HEK293 (cell line): ENCODE results near the gene DLG2.

Experiments
- CTCF ChIA-PET: fragments of 350-600 bp; formaldehyde crosslinking; extraction: SDS; loops from one replicate; lab custom pipeline; 2021; ENCODE audit warnings: antibody characterized with exemption; lab: Yijun Ruan, JAX
- POLR2A ChIA-PET: fragments of 300-600 bp; formaldehyde crosslinking; extraction: SDS; loops from one replicate; lab custom pipeline; 2020; ENCODE audit warnings: antibody characterized with exemption, inconsistent platforms; lab: Yijun Ruan, JAX
- H3K27ac ChIP-seq: fragments of 200-500 bp; sonication (Bioruptor generic); 2 replicates; pipeline ENCODE4 v1.5.1; 2014; ENCODE audit warnings: low read depth, low read length, control low read depth, inconsistent platforms; ENCODE audit errors: extremely low read depth
- H3K36me3 ChIP-seq, 2 experiments: fragments of 200-500 bp in 1 of 2; sonication (Bioruptor generic) in 1 of 2; 1 replicate in 1 of 2; 2 replicates in 1 of 2; pipeline ENCODE4 v1.5.1; 2014 to 2017; ENCODE audit warnings: inconsistent platforms in 2 of 2, low read length in 2 of 2; ENCODE audit not compliant: control insufficient read depth in 2 of 2, insufficient read depth in 1 of 2
- H3K4me1 ChIP-seq: fragments of 200-500 bp; sonication (Bioruptor generic); 2 replicates; pipeline ENCODE4 v1.5.1; 2014; ENCODE audit warnings: mild to moderate bottlenecking, low read length, inconsistent platforms; ENCODE audit not compliant: control insufficient read depth, insufficient read depth
- H3K4me3 ChIP-seq: 2 replicates; pipeline ENCODE4 v1.5.1; 2011; ENCODE audit warnings: low read depth, mild to moderate bottlenecking, control low read depth, low read length, moderate library complexity
- H3K9me3 ChIP-seq: fragments of 200-500 bp; sonication (Bioruptor generic); 2 replicates; pipeline ENCODE4 v1.5.1; 2014; ENCODE audit warnings: low read depth, low read length, inconsistent platforms; ENCODE audit not compliant: control insufficient read depth, insufficient read depth
- BCL6B ChIP-seq: fragments of 450-650 bp; formaldehyde crosslinking; IDR thresholded peaks from 2 replicates; pipeline ENCODE4 v1.5.1; 2017; ENCODE audit warnings: missing biosample characterization, missing genetic modification characterization
- GFI1B ChIP-seq: fragments of 450-650 bp; formaldehyde crosslinking; IDR thresholded peaks from 2 replicates; pipeline ENCODE4 v1.5.1; 2016; ENCODE audit warnings: missing biosample characterization, missing genetic modification characterization
- GLIS2 ChIP-seq: fragments of 450-650 bp; formaldehyde crosslinking; IDR thresholded peaks from 2 replicates; pipeline ENCODE4 v1.5.1; 2016; ENCODE audit warnings: missing biosample characterization, missing genetic modification characterization
- MYNN ChIP-seq: fragments of 450-650 bp; formaldehyde crosslinking; IDR thresholded peaks from 2 replicates; pipeline ENCODE4 v1.5.1; 2016; ENCODE audit warnings: missing biosample characterization, missing genetic modification characterization, borderline replicate concordance
- OSR2 ChIP-seq: fragments of 450-650 bp; formaldehyde crosslinking; IDR thresholded peaks from 2 replicates; pipeline ENCODE4 v1.5.1; 2016; ENCODE audit warnings: missing biosample characterization, missing genetic modification characterization
- SCRT2 ChIP-seq: fragments of 450-650 bp; formaldehyde crosslinking; IDR thresholded peaks from 2 replicates; pipeline ENCODE4 v1.5.1; 2016; ENCODE audit warnings: missing biosample characterization, missing genetic modification characterization
- SP7 ChIP-seq: fragments of 450-650 bp; formaldehyde crosslinking; IDR thresholded peaks from 2 replicates; pipeline ENCODE4 v1.5.1; 2016; ENCODE audit warnings: missing biosample characterization, missing genetic modification characterization
- ZBTB1 ChIP-seq: fragments of 450-650 bp; formaldehyde crosslinking; IDR thresholded peaks from 2 replicates; pipeline ENCODE4 v1.5.1; 2016; ENCODE audit warnings: missing biosample characterization, missing genetic modification characterization
- ZNF132 ChIP-seq: fragments of 450-650 bp; formaldehyde crosslinking; IDR thresholded peaks from 2 replicates; pipeline ENCODE4 v1.5.1; 2017; ENCODE audit warnings: missing biosample characterization, missing genetic modification characterization, borderline replicate concordance
- ZNF133 ChIP-seq: fragments of 450-650 bp; formaldehyde crosslinking; IDR thresholded peaks from 2 replicates; pipeline ENCODE4 v1.5.1; 2016; ENCODE audit warnings: missing biosample characterization, missing genetic modification characterization
- ZNF146 ChIP-seq: fragments of 450-650 bp; formaldehyde crosslinking; IDR thresholded peaks from 2 replicates; pipeline ENCODE4 v1.5.1; 2016; ENCODE audit warnings: missing biosample characterization, missing genetic modification characterization
- ZNF157 ChIP-seq: fragments of 450-650 bp; formaldehyde crosslinking; IDR thresholded peaks from 2 replicates; pipeline ENCODE4 v1.5.1; 2016; ENCODE audit warnings: missing biosample characterization, missing genetic modification characterization
- ZNF184 ChIP-seq: fragments of 450-650 bp; IDR thresholded peaks from 2 replicates; pipeline ENCODE4 v1.5.1; 2018; ENCODE audit warnings: missing biosample characterization, mild to moderate bottlenecking, missing genetic modification characterization
- ZNF292 ChIP-seq: fragments of 450-650 bp; formaldehyde crosslinking; IDR thresholded peaks from 2 replicates; pipeline ENCODE4 v1.5.1; 2016; ENCODE audit warnings: low read depth, missing biosample characterization, missing genetic modification characterization, borderline replicate concordance
- ZNF366 ChIP-seq: fragments of 450-650 bp; formaldehyde crosslinking; conservative IDR thresholded peaks from 2 replicates; pipeline ENCODE4 v1.5.1; 2016; ENCODE audit warnings: missing biosample characterization, missing genetic modification characterization
- ZNF391 ChIP-seq: fragments of 450-650 bp; formaldehyde crosslinking; IDR thresholded peaks from 2 replicates; pipeline ENCODE4 v1.5.1; 2016; ENCODE audit warnings: low read depth, missing biosample characterization, missing genetic modification characterization, borderline replicate concordance
- ZNF394 ChIP-seq: fragments of 450-650 bp; formaldehyde crosslinking; IDR thresholded peaks from 2 replicates; pipeline ENCODE4 v1.5.1; 2016; ENCODE audit warnings: missing biosample characterization, missing genetic modification characterization, mild to moderate bottlenecking, moderate library complexity, borderline replicate concordance
- ZNF433 ChIP-seq: fragments of 450-650 bp; formaldehyde crosslinking; IDR thresholded peaks from 2 replicates; pipeline ENCODE4 v1.5.1; 2016; ENCODE audit warnings: missing biosample characterization, missing genetic modification characterization, low read depth
- ZNF521 ChIP-seq: fragments of 450-650 bp; formaldehyde crosslinking; IDR thresholded peaks from 2 replicates; pipeline ENCODE4 v1.5.1; 2017; ENCODE audit warnings: missing biosample characterization, mild to moderate bottlenecking, missing genetic modification characterization
- ZNF561 ChIP-seq: fragments of 450-650 bp; IDR thresholded peaks from 2 replicates; pipeline ENCODE4 v1.5.1; 2018; ENCODE audit warnings: missing biosample characterization, missing genetic modification characterization, borderline replicate concordance
- ZNF571 ChIP-seq: fragments of 450-650 bp; formaldehyde crosslinking; IDR thresholded peaks from 2 replicates; pipeline ENCODE4 v1.5.0; 2017; ENCODE audit warnings: missing biosample characterization, missing genetic modification characterization
- ZNF664 ChIP-seq: fragments of 450-650 bp; formaldehyde crosslinking; IDR thresholded peaks from 2 replicates; pipeline ENCODE4 v1.5.1; 2016; ENCODE audit warnings: missing biosample characterization, missing genetic modification characterization
- ZNF791 ChIP-seq: fragments of 450-650 bp; formaldehyde crosslinking; IDR thresholded peaks from 2 replicates; pipeline ENCODE4 v1.5.1; 2016; ENCODE audit warnings: missing biosample characterization, missing genetic modification characterization
- TF ChIP-seq, protein P1 (sequence below): fragments of 450-650 bp; formaldehyde crosslinking; IDR thresholded peaks from 2 replicates; pipeline ENCODE4 v1.5.1; 2017; ENCODE audit warnings: missing biosample characterization, missing genetic modification characterization
- TF ChIP-seq, protein P2 (sequence below): fragments of 450-650 bp; formaldehyde crosslinking; IDR thresholded peaks from 2 replicates; pipeline ENCODE4 v1.5.1; 2016; ENCODE audit warnings: missing biosample characterization, missing genetic modification characterization, low read depth

DLG2 gene

GRCh38 chr11:84721561-84721961, 905.6 kb downstream of the DLG2 start (continued):
- TF ChIP-seq ZNF133 (tag by site-specific recombination) (no peak), SCRT2 (tag by site-specific recombination) (no peak), ZNF791 (tag by site-specific recombination) (no peak)

DNA sequence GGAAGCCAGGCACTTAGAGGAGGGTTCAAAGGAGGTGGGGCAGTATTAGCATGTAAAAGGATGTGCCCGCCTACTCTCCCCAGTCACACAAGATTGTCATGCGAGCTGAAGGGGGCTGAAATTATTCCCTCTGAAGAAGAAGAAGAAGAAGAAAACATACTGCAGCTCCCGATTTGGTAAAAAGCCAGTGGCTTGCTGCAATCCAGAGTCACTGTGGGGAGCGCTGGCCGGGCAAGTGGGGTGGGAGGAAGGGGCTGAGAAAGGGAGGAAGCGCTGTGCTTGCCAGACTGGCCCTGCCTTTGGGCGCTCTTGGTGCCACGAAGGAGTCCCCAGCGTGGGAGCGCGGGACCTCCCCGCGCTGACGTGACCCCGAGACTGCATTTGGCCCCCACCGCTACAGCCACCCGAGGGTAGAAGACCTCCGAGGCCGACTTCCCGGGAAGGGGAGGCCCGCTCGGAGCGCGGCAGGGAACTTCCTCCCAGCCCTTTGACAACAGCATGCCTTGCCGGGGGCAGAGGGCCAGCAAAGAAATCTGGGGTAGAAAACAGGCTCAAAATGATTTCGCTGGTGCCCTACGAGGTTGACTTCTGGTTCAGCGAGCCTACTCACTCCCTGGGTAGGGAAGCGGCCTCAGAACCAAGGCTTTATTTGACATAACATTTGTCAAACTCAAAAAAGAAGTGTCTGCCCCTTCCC, 906.3 kb downstream of the DLG2 start:
- Histone ChIP-seq H3K27ac (no peak overlapping the region), H3K9me3 (no peaks in the 10 kb centered on the region), H3K36me3 (no peaks in the 10 kb centered on the region), H3K4me1 (no peaks in the 10 kb centered on the region), H3K4me3 (peak overlapping the region; percentile 41)
- CTCF ChIA-PET, result no interaction called here
- POLR2A ChIA-PET, result no interaction called here
- TF ChIP-seq GLIS2 (no peak), ZNF433 (tag by site-specific recombination) (no peak), ZNF292 (tag by site-specific recombination) (no peak)
- TF ChIP-seq, protein P1, sequence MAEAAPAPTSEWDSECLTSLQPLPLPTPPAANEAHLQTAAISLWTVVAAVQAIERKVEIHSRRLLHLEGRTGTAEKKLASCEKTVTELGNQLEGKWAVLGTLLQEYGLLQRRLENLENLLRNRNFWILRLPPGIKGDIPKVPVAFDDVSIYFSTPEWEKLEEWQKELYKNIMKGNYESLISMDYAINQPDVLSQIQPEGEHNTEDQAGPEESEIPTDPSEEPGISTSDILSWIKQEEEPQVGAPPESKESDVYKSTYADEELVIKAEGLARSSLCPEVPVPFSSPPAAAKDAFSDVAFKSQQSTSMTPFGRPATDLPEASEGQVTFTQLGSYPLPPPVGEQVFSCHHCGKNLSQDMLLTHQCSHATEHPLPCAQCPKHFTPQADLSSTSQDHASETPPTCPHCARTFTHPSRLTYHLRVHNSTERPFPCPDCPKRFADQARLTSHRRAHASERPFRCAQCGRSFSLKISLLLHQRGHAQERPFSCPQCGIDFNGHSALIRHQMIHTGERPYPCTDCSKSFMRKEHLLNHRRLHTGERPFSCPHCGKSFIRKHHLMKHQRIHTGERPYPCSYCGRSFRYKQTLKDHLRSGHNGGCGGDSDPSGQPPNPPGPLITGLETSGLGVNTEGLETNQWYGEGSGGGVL, result no peak

- H3K9me3 ChIP-seq, result no peaks in the 10 kb centered on the region
- H3K4me1 ChIP-seq, result no peaks in the 10 kb centered on the region
- H3K36me3 ChIP-seq, result no peaks in the 10 kb centered on the region
- ChIA-PET POLR2A (no interaction called here), CTCF (interaction anchor here (0.6 to 1.0 kb wide), 3 partner anchors 9 to 155 kb away, joined by 3 to 4 read pairs (median 3); no protein-coding TSS in a partner anchor)
- H3K27ac ChIP-seq, result no peak overlapping the region
- no peak for TF ChIP-seq BCL6B (tag by site-specific recombination)
- no peak for TF ChIP-seq ZNF394 (tag by site-specific recombination)
- TF ChIP-seq ZNF521, result no peak
- TF ChIP-seq ZNF184 (tag by site-specific recombination), result no peak
- no peak for TF ChIP-seq SP7
- no peak for TF ChIP-seq OSR2 (tag by site-specific recombination)
- peak overlapping the region; percentile 41 for H3K4me3 ChIP-seq
These were observed 907.1 kb downstream of the DLG2 start for GRCh38 chr11:84719935-84720577.

- POLR2A ChIA-PET, result no interaction called here
- CTCF ChIA-PET, result no interaction called here
- no peaks in the 10 kb centered on the region for H3K4me1 ChIP-seq
- H3K4me3 ChIP-seq, result no peak overlapping the region
- no peaks in the 10 kb centered on the region for H3K36me3 ChIP-seq
- no peaks in the 10 kb centered on the region for H3K9me3 ChIP-seq
- no peak overlapping the region for H3K27ac ChIP-seq
- no peak for TF ChIP-seq ZNF394 (tag by site-specific recombination)
- no peak for TF ChIP-seq ZNF132 (tag by site-specific recombination)
- no peak for TF ChIP-seq ZNF157 (tag by site-specific recombination)
- TF ChIP-seq ZNF664 (tag by site-specific recombination), result no peak
- TF ChIP-seq ZNF391 (tag by site-specific recombination), result no peak
- TF ChIP-seq GFI1B (tag by site-specific recombination), result no peak
- TF ChIP-seq ZNF561 (tag by site-specific recombination), result no peak
- TF ChIP-seq ZNF146 (tag by site-specific recombination), result no peak
- no peak for TF ChIP-seq ZNF571
- TF ChIP-seq ZNF366 (tag by site-specific recombination), result no peak
- TF ChIP-seq, protein P2, sequence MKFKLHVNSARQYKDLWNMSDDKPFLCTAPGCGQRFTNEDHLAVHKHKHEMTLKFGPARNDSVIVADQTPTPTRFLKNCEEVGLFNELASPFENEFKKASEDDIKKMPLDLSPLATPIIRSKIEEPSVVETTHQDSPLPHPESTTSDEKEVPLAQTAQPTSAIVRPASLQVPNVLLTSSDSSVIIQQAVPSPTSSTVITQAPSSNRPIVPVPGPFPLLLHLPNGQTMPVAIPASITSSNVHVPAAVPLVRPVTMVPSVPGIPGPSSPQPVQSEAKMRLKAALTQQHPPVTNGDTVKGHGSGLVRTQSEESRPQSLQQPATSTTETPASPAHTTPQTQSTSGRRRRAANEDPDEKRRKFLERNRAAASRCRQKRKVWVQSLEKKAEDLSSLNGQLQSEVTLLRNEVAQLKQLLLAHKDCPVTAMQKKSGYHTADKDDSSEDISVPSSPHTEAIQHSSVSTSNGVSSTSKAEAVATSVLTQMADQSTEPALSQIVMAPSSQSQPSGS (tag by site-specific recombination), result no peak
- no peak for TF ChIP-seq MYNN (tag by site-specific recombination)
- no peak for TF ChIP-seq ZBTB1
These were observed 912.8 kb downstream of the DLG2 start for GRCh38 chr11:84714316-84714780.
